OCI-LY1 (cell line): ENCODE results near the gene MBTPS2.
"Not testable (repeated sequence)": the region's sequence is repeated elsewhere in the genome, so short reads cannot be mapped to it uniquely, and the experiment has no call there.

ENCODE experiments used
- H2AFZ ChIP-seq: fragments of 200-600 bp; sonication (generic), shearing (Covaris generic); 2 replicates; pipeline ENCODE4 v1.6.0; 2014; ENCODE audit warnings: antibody characterized with exemption, mild to moderate bottlenecking, low read length
- H3F3A ChIP-seq: fragments of 200-600 bp; sonication (generic), shearing (Covaris generic); 2 replicates; pipeline ENCODE4 v1.6.0; 2014; ENCODE audit warnings: mild to moderate bottlenecking, antibody characterized with exemption, low read length, moderate library complexity; ENCODE audit not compliant: insufficient read depth
- H3K27ac ChIP-seq: fragments of 200-600 bp; sonication (generic); 2 replicates; pipeline ENCODE4 v1.5.1; 2014; ENCODE audit warnings: low read length, mixed run types, mild to moderate bottlenecking, low read depth; ENCODE audit not compliant: poor library complexity, severe bottlenecking
- H3K27me3 ChIP-seq: fragments of 200-600 bp; sonication (generic); 2 replicates; pipeline ENCODE4 v1.6.0; 2014; ENCODE audit warnings: antibody characterized with exemption, mild to moderate bottlenecking, low read length, moderate library complexity; ENCODE audit not compliant: insufficient read depth
- H3K36me3 ChIP-seq: fragments of 200-600 bp; sonication (generic); 2 replicates; pipeline ENCODE4 v1.6.1; 2014; ENCODE audit warnings: mild to moderate bottlenecking, antibody characterized with exemption, low read length, moderate library complexity, mixed read lengths; ENCODE audit not compliant: insufficient read depth
- H3K4me1 ChIP-seq: fragments of 200-600 bp; sonication (generic); 2 replicates; pipeline ENCODE4 v1.5.1; 2014; ENCODE audit warnings: mild to moderate bottlenecking, low read length, moderate library complexity; ENCODE audit not compliant: insufficient read depth, severe bottlenecking
- H3K4me2 ChIP-seq: fragments of 200-600 bp; sonication (generic), shearing (Covaris generic); 2 replicates; pipeline ENCODE4 v1.6.1; 2014; ENCODE audit warnings: low read length
- H3K4me3 ChIP-seq: fragments of 200-600 bp; sonication (generic); 2 replicates; pipeline ENCODE4 v1.5.1; 2014; ENCODE audit warnings: low read length, low read depth, mild to moderate bottlenecking, mixed read lengths; ENCODE audit not compliant: poor library complexity, severe bottlenecking
- H3K79me2 ChIP-seq: fragments of 200-600 bp; shearing (Covaris generic); 2 replicates; pipeline ENCODE4 v1.6.1; 2016; ENCODE audit warnings: mixed run types, low read length, mixed read lengths; ENCODE audit not compliant: insufficient read depth
- H3K9ac ChIP-seq: fragments of 200-600 bp; sonication (generic), shearing (Covaris generic); 2 replicates; pipeline ENCODE4 v1.6.1; 2014; ENCODE audit warnings: mild to moderate bottlenecking, low read length, mixed read lengths
- H3K9me2 ChIP-seq: fragments of 200-600 bp; sonication (generic), shearing (Covaris generic); 2 replicates; pipeline ENCODE4 v1.6.1; 2014; ENCODE audit warnings: low read depth, mild to moderate bottlenecking, low read length, mixed read lengths
- H3K9me3 ChIP-seq: fragments of 200-600 bp; shearing (Covaris generic); 2 replicates; pipeline ENCODE4 v1.6.1; 2014; ENCODE audit warnings: low read length, mixed read lengths
- H4K20me1 ChIP-seq: fragments of 200-600 bp; sonication (generic), shearing (Covaris generic); 2 replicates; pipeline ENCODE4 v1.6.0; 2016; ENCODE audit warnings: mild to moderate bottlenecking, low read length; ENCODE audit not compliant: insufficient read depth
- CTCF ChIP-seq: fragments of 200-600 bp; sonication (generic), shearing (Covaris generic); IDR thresholded peaks from 2 replicates; pipeline ENCODE4 v1.5.1; 2017; ENCODE audit warnings: mild to moderate bottlenecking, antibody characterized with exemption, low read length, moderate library complexity, mixed read lengths
- EZH2 ChIP-seq: fragments of 200-600 bp; sonication (generic), shearing (Covaris generic); IDR thresholded peaks from 2 replicates; pipeline ENCODE4 v1.8.0; 2017; ENCODE audit warnings: borderline replicate concordance, mixed run types, mild to moderate bottlenecking, antibody characterized with exemption, low read length, moderate library complexity, mixed read lengths

The MBTPS2 gene

GRCh38 chrX:21870494-21870893 lies 31.1 kb downstream of the MBTPS2 start:
- no peak for TF ChIP-seq CTCF
- TF ChIP-seq EZH2, result no peak

GRCh38 chrX:21873063-21873775 lies 33.8 kb downstream of the MBTPS2 start:
- no peak overlapping the region for H3K4me3 ChIP-seq

More at GRCh38 chrX:21870494-21870893, 31.1 kb downstream of the MBTPS2 start:
- H3F3A ChIP-seq, result no peaks in the 10 kb centered on the region
- no peak overlapping the region for H3K27ac ChIP-seq
- no peak overlapping the region for H3K4me2 ChIP-seq
- H2AFZ ChIP-seq, result no peak overlapping the region
- no peaks in the 10 kb centered on the region for H3K79me2 ChIP-seq
- no peaks in the 10 kb centered on the region for H3K27me3 ChIP-seq
- H3K36me3 ChIP-seq, result no peaks in the 10 kb centered on the region
- no peak overlapping the region for H3K4me3 ChIP-seq
- H3K9ac ChIP-seq, result no peak overlapping the region
- H4K20me1 ChIP-seq, result no peaks in the 10 kb centered on the region
- H3K9me3 ChIP-seq, result no peaks in the 10 kb centered on the region
- no peaks in the 10 kb centered on the region for H3K9me2 ChIP-seq
- H3K4me1 ChIP-seq, result no peaks in the 10 kb centered on the region

GRCh38 chrX:21874182-21874581 lies 34.8 kb downstream of the MBTPS2 start:
- H3K79me2 ChIP-seq, H3K9ac ChIP-seq, H3K4me2 ChIP-seq, H3K27ac ChIP-seq, H3F3A ChIP-seq, H4K20me1 ChIP-seq, H3K36me3 ChIP-seq, H3K9me2 ChIP-seq, H3K27me3 ChIP-seq, H3K9me3 ChIP-seq, H2AFZ ChIP-seq, H3K4me1 ChIP-seq, H3K4me3 ChIP-seq: not testable (repeated sequence)

More at GRCh38 chrX:21873063-21873775, 33.8 kb downstream of the MBTPS2 start:
- Histone ChIP-seq H3K79me2 (no peaks in the 10 kb centered on the region), H2AFZ (no peak overlapping the region), H3K9me2 (no peaks in the 10 kb centered on the region), H3K27me3 (no peaks in the 10 kb centered on the region), H3K36me3 (no peaks in the 10 kb centered on the region), H3K9ac (no peak overlapping the region), H3K27ac (no peak overlapping the region), H3K4me1 (no peaks in the 10 kb centered on the region), H4K20me1 (no peaks in the 10 kb centered on the region), H3F3A (no peaks in the 10 kb centered on the region), H3K9me3 (no peaks in the 10 kb centered on the region), H3K4me2 (no peak overlapping the region)
- TF ChIP-seq CTCF (no peak), EZH2 (no peak)

- Histone ChIP-seq H3K27ac (no peak overlapping the region), H3K9me2 (no peaks in the 10 kb centered on the region), H3K9me3 (no peaks in the 10 kb centered on the region), H3F3A (no peaks in the 10 kb centered on the region), H3K27me3 (no peaks in the 10 kb centered on the region), H3K36me3 (no peaks in the 10 kb centered on the region), H3K9ac (no peak overlapping the region), H3K4me2 (no peak overlapping the region), H2AFZ (no peak overlapping the region), H3K4me1 (no peaks in the 10 kb centered on the region), H3K79me2 (no peaks in the 10 kb centered on the region), H3K4me3 (no peak overlapping the region), H4K20me1 (no peaks in the 10 kb centered on the region)
- no peak for TF ChIP-seq CTCF
- TF ChIP-seq EZH2, result no peak
Observed at GRCh38 chrX:21875013-21875412, 35.6 kb downstream of the MBTPS2 start.
